Activated CD4-positive, alpha-beta T cell treated with anti-CD3 and anti-CD28 coated beads for 24 hours (primary cell): Measurements from ENCODE around the gene MID1.
"Not testable (repeated sequence)": the region's sequence is repeated elsewhere in the genome, so short reads cannot be mapped to it uniquely, and the experiment has no call there.

Experiments used
- DNase-seq, 2 donors: peaks; one replicate each; pipeline ENCODE4 v3.0.0-alpha.2; 2020; ENCODE audit warnings: low read depth in 2 of 2

The MID1 gene

DNA sequence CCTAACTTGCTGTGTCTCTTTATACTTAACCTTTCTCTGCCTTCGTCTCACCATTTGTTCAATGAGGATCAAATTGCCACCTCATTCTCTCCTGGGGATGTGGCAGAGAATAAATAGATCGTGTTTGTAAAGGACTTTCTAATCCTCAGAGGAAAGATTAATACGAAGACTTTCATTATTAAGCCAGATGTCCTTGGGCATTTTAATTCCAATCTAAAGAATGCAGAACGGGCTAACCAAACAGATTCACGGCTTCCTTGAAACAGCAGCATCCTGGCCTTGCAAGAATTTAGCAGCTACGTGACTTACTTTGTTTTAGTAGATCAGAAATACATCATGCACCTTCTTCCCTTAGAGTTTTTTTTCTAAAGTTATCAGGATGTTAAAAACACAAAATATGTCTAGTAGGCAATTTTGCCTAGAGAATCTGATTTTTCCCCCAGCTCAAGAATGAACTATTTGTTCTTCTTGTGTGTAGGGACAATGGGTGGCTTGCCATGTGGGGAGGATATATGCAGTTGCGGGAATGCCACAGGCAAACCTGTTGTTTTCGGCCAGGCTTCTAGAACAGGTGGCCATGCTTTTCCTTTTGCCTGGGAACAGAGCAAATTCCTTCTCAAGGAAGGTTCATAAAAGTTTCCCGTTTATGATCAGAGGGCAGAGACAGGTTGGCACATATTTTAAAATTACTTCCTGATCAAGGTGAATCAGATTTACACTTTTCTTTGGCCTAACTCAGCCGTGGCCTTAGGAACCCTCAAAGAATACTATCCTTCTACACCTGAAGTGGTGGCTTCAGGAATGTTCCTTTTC, 3.0 kb downstream of the MID1 start:
- no peak for DNase-seq

DNA sequence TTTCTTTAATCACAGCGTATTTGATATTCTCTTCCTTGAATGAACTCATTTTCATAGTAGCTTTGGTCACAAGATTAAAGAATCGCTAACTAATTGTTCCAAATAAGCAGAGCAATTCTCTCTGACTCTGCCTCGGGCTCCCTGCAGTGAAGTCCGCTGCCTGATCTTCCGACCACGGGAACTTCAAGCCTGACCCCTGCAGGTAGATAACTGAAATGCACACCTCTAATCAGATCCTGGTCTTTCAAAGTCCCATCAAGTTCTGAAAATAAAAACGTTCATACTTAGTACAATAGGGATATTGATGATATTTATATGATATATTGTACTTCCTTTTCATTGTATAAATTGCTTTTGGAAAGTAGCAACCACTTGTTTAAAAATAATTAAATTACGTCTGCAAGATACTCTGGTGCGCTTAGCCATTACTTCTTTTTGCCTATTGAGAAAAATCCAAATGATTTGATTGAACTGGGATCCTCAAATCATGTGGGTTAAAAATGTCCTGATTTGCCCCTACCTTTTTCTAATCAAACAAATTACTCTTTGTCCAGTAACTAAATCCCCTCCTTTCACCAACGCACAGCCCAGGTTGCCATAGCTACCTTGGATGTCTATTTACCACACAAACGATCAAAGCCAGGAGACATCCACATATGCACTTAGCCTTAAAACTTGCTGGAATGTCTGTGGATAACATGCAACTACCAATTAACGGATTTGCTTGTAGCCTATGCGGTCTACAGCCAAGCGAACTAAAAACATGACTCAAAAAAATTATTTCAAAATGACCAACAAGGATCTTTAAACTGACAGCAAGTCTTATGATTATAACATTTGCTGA, 4.2 kb downstream of the MID1 start:
- DNase-seq = no peak

DNA sequence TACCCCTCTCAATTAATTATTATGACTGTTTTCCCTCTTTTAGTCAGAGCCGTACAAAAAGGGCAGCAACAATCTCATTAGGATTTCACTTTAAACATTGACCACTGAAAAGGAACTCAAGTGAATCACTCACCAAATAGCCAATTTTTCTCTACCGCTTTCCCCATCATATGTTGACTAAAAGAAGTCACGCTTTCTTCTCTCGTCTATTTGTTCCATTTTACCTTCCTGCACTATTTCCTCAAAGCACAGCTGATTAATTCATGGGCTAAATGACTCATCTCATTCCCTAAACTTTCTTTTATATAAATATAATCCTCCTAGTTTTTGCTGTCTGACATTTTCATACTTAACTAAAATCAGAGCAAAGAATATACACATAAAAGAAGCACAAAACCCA, 8.2 kb downstream of the MID1 start:
- no peak for DNase-seq

DNA sequence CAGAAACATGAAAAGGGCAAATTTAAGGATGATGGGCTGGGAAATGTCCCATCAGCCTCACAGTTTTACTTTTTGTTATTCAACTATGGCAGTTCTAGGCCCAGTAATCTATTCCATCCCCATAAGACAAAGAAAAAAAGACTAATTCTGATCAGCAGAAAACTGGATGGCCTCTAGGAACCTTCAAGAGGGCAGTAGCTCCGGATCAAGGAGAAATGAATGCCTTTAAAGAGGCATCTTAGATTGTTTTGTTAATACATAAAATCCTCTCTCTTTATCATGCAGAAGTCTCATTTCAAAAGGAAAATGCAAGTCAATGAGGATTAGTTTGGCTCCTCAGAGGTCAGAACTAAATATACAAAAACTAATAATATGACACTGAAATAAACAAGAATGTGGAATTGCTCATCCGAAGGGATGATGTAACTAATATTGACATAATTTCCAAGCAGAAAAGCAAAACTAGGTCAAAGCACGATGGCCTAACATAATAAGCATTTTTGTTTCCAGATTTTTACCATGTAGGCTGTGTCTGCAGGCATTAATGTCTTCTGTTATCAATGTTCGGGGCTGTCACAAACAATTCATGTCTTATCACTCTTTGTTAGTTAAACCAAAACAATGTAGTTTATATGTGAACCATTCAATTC, 8.8 kb downstream of the MID1 start:
- no peak for DNase-seq

DNA sequence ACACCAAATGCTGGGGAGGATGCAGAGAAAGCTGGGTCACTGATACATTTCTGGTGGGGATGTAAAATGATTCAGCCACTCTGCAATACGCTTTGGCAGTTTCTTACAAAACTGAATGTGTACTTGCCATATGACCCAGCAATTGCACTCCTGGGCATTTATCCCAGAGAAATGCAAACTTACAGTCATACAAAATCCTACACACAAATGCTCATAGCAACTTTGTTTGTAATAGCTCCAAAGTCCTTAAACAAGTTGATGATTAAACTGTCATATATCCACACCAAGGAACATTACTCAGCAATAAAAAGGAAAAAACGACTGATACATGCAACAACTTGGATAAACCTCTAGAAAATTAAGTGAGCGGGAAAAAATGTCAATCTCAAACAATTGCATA, 12.3 kb downstream of the MID1 start:
- DNase-seq = no peak

DNA sequence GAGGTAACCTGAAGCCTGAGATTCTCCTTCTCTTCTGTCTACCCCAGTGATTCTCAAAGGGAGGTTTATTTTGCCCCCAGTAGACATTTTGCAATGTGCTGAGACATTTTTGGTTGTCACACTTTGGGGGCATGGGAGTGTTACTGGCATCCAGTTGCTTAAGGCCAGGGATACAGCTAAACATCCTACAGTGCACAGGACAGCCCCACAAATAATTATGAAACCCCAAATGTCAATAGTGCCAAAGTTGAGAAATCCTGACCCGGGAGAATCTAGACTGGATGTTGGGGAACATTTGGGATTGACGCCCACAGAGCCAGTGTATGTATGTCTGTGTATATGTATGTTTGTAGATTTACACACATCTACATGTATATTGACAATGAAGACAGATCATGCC, 13.2 kb downstream of the MID1 start:
- DNase-seq = no peak

DNA sequence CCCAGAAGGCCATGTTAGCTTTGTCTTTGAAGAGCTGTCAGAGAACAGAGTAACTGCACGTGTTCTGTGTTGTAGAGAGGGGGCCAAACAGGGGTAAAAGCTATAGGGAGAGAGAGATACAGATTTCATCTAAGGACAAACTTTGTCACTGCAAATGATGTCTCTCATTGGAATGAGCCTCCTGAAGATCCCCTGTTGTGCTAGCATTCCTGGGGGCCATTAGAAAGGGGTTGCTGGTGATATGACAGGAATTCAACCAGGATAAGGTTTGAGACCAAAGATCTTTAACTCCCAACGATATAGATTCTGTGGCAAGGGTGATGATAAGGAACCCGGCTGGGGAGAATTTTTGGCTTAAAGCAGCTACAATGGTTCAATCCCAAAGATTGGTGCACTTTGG, 16.8 kb downstream of the MID1 start:
- DNase-seq = no peak

DNA sequence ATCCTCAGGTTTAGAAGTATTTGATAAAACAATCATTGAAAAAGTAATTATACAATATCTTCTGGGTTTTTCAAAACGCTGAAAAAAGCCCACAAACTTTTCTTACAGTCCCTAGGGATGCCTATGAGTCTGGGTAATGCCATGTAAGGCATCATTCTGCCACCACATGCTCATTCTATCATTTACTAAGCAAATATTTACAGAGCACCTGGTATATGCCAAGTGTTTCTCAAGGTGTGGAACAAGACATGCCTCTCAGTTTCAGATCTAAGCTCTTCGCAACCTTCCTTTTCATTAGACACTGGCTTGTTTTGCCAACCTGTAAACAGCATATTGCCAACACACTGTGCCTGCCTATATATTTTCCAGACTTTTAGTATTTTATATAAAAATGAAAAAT, 17.7 kb downstream of the MID1 start:
- no peak for DNase-seq

GRCh38 chrX:10600479-10600878, 19.9 kb downstream of the MID1 start:
- DNase-seq = no peak

DNA sequence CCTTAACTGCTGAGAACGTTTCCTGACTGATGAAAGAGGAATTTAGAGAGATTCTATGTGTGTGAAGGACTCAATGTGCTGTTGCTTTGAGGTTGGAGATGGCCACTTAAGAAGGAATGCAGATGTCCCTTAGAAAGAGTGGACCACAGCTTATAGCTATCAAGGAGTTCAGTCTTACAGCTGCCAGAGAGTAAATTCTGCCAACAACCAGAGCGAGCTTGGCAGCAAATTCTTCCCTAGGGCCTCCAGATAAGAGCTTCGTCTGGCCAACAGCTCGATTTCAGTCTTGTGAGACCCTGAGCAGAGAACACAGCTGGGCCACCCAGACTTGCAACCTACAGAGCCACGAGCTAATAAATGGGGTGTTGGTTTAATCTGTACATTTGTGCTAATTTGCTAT, 21.8 kb downstream of the MID1 start:
- DNase-seq = no peak

- no peak for DNase-seq
These were observed 22.5 kb downstream of the MID1 start for GRCh38 chrX:10597871-10598270.

GRCh38 chrX:10591363-10592335, 28.7 kb downstream of the MID1 start:
- no peak for DNase-seq

DNA sequence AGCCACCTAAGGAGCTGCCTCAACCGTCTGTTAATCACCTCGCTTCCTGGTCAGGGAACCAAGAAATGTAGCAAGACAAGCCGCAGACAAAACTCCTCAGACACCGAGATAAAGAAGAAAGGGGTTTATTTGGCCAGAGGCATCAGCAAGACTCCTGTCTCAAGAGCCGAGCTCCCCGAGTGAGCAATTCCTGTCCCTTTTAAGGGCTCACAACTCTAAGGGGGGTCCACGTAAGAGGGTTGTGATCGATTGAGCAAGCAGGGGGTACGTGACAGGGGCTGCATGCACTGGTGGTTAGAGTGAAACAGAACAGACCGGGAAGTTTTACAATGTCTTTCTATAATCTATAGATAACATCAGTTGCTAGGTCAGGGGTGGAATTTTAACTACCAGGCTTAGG, 30.6 kb downstream of the MID1 start:
- not testable (repeated sequence) for DNase-seq

DNA sequence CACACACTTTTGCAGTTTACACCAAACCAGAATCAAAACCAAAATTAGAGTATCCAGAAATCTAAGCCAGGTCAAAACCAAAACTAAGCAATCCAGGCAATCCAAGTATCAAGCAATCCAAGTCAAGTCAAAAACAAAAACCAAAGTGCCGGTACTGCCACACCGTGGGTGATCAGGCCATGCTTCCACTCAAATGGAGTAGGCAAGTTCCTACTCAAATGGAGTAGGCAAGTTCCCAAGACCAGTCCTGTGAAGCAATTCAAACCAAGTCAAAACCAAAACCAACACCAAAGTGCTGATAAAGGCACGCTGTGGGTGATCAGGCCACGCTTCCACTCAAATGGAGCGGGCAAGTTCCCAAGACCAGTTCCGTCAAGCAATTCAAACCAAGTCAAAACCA, 31.3 kb downstream of the MID1 start:
- no peak for DNase-seq

- DNase-seq = not testable (repeated sequence)
These were observed 35.5 kb downstream of the MID1 start for GRCh38 chrX:10584882-10585281.

GRCh38 chrX:10582945-10583344, 37.4 kb downstream of the MID1 start:
- no peak for DNase-seq

DNA sequence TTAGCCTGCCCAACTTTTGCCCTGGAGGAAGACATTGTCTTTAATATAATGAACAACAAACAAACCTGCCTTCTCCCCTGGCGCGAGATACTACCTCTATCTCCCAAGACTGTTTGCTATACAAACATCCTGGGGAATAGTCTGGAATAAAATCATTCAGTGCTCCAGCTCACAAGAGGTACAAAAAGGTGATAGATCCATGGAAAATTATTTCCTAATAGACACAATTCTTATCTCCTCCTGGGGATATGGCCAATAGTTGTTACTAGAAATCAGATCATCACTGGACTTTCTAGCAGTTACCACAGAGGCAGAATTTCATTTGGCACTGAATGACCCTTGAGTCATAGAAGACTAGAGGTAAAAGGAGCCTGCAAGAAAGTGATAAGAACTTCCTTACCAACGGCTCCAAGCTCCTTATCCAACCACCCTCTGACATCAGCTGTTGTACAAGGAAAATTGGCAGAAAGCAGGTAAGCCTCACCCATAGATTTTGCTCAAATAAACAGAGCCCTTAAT, 38.1 kb downstream of the MID1 start:
- no peak for DNase-seq

DNA sequence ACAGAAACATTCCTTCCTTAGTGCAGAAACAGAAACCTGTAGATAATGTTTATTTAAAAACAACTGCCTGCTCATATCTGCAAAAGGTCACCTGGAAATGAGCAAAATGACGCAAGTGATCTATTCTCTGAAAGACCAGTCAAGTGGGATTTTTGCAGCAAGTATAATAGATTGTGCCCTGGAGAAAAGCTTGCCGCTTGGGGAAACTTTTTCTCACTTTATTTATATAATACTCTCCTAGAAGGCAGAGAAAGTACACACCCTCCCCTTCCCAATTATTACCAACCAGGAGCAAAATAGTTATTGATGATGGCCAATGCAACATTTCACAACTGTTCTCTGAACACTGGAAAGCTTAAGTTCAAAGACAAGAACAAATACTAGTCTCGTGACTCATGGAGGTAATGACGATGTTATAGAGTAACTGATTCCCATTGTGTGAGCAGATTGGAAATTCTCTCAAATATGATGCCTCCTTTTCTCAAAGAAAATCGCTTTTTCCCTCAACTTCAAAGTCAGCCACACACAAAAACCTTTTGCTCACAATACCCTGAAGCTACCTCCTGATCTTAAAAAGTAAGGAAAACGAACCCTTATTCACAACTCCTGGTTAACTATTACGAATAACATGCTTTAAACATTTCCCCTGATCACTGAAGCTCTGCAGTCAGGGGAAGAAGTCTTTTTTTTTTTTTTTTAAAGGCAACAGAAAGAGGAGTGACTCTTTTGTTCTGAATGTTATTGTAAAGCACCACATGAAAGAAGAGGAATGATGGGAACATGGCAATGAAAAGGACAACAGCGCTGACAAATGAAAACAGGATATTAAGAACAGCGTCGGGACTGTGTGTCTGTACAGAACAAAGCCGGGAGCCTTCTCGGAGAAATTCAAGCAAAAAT, 41.0 kb downstream of the MID1 start:
- no peak for DNase-seq

GRCh38 chrX:10578527-10578926, 41.9 kb downstream of the MID1 start:
- no peak for DNase-seq

GRCh38 chrX:10577853-10578252, 42.5 kb downstream of the MID1 start:
- no peak for DNase-seq
